GM18870 (cell line): ENCODE data around the gene MSANTD3.
"Not testable (repeated sequence)": the region's sequence is repeated elsewhere in the genome, so short reads cannot be mapped to it uniquely, and the experiment has no call there.

Experiments
- ATAC-seq: cut with Tn5 transposase; IDR thresholded peaks from one replicate; pipeline ENCODE4 v1.9.1; 2021; ENCODE audit warnings: moderate library complexity; ENCODE audit not compliant: unreplicated experiment

The MSANTD3 gene

GRCh38 chr9:100427366-100428263, 672 bp downstream of the MSANTD3 start:
- peak; percentile 33 for ATAC-seq

GRCh38 chr9:100428871-100429654, 2.1 kb downstream of the MSANTD3 start:
- ATAC-seq, result no peak

GRCh38 chr9:100430286-100430940, 3.5 kb downstream of the MSANTD3 start:
- ATAC-seq, result no peak

DNA sequence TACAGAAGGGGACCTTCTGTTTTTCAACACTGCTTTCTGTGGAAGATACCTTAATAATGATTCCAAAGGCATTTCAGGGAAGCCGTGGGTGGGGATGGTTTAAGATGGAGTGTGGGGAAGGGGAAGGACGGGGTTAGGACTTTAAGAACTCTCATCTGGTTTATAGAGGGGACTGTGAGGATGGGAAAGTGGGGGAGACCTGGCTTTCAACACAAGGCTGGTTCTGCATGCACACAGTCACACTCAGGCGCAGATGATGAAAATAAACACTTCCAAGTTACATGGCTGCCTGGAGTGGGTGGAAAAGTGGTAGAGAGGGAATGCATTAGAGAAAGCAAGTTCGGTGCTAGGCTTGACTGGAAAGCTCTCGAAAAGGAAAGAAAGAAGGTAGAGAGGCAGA, 4.9 kb downstream of the MSANTD3 start:
- ATAC-seq, result no peak

- no peak for ATAC-seq
Observed at GRCh38 chr9:100432736-100433135, 5.8 kb downstream of the MSANTD3 start.

DNA sequence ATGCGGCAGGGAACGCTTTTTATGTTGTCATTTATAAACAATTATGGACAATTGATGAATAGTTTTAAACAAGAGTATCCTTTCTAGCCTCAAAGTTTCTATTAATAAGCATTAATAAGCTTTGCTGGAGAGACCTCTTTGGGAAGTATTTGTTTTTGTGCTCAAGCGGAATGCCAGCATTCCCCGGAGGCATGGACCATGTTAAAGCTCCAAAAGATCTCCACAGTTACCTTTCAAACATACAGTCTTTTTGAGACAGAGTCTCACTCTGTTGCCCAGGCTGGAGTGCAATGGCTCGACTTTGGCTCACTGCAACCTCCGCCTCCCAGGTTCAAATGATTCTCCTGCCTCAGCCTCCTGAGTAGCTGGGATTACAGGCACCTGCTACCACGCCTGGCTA, 9.6 kb downstream of the MSANTD3 start:
- no peak for ATAC-seq

DNA sequence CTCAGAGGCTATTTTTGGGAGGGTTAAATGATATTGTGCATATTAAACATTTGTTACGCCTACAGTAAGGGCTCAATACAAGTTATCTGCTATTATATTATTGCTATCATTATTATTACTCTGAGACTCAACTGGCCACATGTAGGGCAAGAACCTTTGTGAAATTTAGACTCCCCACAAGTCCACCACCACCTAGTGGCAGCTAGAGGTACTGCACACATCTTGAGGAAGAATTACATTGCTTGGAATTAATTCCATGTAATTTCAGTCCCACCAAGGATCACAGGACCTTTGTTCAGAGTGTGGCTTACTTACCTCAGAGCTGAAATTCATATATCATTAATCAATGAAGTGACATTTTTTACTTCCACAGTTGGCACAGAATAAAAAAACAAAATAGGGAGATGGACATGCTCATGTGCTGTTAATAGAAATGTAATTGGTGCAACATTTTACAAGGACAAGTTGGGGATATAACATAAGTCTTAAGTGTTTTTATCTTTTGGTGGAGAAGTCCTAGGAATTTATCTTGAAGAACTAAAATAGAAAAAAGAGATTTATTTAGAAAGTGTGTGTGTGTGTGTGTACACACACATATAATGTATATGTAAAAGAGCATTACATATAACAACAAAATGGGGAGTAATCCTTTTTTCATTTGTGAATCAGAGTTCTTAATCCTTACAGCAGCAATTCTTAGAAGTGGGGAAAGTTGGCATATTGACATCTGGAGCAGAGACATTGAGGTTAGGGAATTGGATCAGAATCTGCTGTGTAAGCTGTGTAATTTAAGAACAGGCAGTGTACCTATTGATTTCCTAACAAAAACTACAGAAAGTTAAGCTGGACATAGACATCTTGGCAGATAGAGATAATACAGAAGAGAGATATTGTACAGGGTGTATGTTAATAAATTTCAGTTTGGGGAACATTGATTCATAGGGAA, 11.2 kb downstream of the MSANTD3 start:
- peak; percentile 73 for ATAC-seq

- ATAC-seq, result no peak
Observed at GRCh38 chr9:100440071-100440470, 13.1 kb downstream of the MSANTD3 start.

DNA sequence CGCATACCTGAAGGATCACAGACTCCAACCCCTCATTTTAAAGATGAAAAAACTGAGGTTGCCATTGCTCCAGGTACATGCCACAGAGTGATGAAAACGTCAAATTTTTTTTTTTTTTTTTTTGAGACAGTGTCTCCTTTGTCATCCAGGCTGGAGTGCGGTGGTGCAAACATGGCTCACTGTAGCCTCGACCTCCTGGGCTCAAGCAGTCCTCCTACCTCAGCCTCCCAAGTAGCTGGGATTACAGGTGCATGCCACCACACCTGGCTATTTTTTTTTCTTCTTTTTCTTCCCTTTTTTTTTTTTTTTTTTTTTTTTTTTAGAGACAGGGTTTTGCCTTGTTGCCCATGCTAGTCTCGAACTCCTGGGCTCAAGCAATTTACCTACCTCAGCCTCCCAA, 13.5 kb downstream of the MSANTD3 start:
- ATAC-seq, result not testable (repeated sequence)

DNA sequence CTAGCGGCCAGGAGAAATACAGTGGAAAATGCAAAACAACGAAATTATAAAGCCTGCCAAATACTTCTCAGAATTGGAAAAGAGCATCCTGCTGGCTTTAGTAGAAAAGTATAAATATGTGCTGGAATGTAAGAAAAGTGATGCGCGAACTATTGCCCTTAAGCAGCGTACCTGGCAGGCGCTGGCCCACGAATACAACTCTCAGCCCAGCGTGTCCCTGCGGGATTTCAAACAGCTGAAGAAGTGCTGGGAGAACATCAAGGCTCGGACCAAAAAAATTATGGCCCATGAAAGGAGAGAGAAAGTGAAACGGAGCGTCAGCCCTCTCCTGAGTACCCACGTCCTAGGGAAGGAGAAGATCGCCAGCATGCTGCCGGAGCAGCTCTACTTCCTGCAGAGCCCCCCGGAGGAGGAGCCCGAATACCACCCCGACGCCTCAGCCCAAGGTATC, 15.0 kb downstream of the MSANTD3 start:
- ATAC-seq, result no peak

DNA sequence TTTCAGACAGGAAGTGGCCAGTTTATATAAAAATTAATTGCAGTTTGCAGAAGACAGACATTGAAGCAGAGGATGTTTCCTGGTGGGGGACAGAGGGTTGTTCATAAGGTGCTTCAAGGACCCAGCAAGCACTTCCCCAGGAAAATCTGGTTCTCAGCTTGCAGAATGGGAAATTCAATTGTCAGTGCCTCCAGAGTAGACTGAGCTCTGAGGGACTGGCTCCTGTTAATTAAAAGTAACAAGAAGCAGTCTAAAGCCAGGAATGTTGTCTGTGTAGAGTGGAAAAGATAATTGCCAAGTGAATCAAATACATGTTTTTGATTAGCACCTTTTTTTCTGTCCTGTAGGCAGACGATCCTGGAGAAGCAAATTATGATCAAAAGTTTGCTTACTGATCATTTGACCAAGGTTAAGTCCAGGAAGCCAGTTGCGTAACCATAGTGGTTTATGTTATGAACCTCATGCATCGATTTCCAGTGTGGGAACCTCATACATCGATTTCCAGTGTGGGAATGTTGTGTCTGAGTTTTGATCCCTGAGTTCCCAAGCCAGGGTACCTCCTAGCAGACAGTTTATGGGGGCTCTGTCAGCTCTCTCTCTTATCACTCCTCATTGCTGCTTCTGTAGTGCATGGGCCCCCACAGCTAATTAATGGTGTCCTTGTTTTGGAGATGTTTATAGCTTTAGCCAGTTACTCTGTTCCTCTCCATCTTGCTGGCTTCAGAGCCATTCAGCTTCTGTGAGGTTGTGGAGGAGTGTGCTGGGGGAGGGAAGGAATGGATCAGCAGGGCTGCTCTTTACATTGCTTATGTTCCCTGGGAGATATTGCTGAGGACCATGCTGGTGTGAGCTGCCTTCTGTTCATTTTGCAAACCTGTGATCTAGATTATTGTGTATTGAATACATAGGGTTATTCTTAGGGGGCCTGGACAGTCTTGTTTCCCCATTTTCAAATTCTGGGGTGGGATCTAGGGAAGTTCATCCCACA, 17.1 kb downstream of the MSANTD3 start:
- no peak for ATAC-seq

GRCh38 chr9:100445161-100445902, 18.4 kb downstream of the MSANTD3 start:
- no peak for ATAC-seq

- no peak for ATAC-seq
Observed at GRCh38 chr9:100445903-100446549, 19.1 kb downstream of the MSANTD3 start.

DNA sequence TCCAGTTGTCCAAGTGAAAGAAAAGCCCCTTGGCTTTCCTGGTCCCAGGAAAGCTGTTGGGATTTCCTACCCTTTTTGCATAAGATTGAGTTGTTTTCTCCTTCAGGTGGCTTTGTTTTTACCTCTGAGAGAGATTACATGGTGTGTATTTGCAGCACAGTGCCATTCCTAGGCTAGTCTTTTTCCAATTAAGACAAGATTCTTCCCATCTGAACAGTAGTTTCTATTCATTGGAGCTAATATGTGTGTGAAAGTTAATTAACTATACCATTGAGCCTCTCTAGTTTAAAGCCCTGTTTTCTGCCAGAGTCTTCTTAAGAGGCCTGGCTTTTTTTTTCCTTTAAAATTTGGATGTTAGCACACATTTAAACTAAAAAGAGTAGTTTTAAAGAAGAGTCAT, 20.1 kb downstream of the MSANTD3 start:
- ATAC-seq, result no peak

GRCh38 chr9:100448266-100448665, 21.3 kb downstream of the MSANTD3 start:
- ATAC-seq, result no peak

GRCh38 chr9:100449420-100449819, 22.5 kb downstream of the MSANTD3 start:
- peak; percentile 72 for ATAC-seq

GRCh38 chr9:100452894-100453293, 26.0 kb downstream of the MSANTD3 start:
- no peak for ATAC-seq

GRCh38 chr9:100455470-100455869, 28.5 kb downstream of the MSANTD3 start:
- ATAC-seq, result no peak
